ENCODE data around the gene ADPRH.

ADPRH gene

DNA sequence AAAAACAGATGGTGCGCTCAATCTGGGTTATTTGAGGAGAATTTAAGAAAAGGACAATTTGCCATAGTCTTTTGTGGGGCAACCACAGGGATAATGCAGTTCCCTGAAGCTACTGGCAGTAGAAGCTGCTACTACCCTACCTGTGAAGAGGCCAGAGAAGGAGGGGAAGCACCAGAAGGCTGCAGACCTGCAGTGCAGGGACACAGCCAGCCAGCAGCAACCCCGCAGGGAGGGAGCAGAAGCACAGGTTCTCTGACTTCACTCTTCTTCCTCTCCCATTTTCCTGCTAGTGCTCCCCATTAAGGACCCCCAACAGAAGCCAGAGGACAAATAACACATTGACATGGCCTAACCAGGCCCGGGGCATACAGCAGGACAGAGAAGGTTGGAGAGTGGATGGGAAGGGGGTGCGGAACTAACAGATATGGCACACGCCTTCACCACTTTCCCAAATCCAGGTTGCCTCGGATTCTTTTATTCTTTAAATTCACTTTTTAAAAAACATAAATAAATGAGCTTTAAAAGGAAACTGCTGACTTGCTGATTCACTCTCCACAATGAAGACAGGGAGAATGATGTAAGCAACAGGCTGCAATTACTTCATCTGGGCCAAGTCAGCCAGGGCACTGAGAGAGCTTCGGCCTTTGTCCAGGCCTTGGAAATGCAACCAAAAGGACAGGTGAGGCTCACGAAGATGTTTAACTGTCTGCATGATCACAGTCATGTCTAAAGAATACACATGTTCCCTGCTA lies 51.0 kb downstream of the ADPRH start:
- DNase-seq, result no peak

DNA sequence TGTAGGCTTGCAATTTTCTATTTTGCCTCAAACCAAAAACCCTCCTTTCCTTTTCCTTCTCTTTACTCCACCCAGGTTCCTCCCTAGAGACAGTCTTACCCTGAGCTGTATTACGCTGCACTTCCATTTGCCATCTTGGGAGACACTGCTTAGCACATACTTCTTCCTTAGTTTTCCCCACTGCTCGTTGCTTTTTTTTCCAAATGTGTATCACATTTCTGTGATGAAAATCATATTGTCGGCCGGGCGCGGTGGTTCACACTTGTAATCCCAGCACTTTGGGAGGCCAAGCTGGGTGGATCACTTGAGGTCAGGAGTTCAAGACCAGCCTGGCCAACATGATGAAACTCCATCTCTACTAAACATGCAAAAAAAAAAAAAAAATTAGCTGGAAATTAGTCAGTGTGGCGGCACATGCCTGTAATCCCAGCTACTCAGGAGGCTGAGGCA lies 51.6 kb downstream of the ADPRH start:
- DNase-seq, result no peak

DNA sequence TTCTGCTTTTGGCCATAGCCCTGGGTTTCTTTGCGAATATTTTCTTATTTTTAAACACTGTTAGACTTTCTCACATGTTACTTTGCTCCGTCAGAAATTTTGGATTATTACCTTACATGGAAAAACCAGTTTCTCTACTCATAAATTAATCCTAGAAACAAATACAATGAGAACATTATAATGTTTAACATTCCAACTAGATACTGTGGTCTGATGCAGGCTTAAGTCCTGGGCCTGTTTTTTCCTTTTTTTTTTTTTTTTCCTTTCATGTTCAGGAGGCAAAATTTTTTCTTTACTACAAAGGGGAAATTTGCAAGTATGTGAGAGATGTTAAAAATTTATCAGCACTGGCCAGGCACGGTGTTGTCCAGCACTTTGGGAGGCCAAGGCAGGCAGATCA lies 52.2 kb downstream of the ADPRH start:
- DNase-seq, result no peak

GRCh38 chr3:119632216-119632615 lies 52.9 kb downstream of the ADPRH start:
- no peak for DNase-seq

- DNase-seq, result no peak
These were observed 53.5 kb downstream of the ADPRH start for GRCh38 chr3:119632829-119633228.

DNA sequence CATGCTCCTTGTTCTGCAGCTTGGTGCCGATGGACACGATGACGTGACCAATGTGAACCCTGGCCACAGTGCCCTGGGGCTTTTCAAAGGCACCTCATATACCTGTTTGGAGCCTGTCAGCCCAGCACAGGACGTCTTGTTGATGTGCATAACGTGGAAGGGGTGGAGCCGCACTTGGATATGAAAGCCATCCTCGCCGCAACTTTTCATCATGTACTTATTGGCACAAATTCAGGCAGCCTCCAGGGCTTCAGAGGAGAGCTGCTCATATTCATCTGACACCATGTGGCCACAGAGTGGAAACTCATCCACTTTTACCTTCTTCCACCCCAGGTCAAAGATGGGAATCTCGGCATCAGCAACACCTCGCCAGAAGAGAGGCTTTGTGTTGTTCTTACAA lies 56.4 kb downstream of the ADPRH start:
- no peak for DNase-seq

DNA sequence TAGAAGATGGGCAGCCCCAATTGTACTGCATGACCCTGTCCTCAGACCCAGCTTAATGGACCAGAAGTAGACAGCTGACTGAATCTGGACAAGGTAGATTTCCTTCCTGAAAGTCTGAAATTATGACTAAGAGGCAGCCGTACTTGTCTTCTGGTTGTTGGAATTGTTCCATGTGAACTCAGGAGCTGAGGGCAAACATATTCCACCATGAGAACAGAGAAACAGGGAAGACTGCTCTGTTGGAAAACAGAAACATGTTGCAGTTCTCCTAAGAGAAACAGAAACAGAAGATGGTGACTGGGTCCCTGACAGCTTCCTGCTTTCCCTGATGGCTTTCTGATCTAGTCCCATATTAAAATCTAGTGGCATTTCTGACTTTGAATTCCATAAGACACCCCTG lies 57.0 kb downstream of the ADPRH start:
- DNase-seq, result no peak

GRCh38 chr3:119636891-119637611 lies 57.8 kb downstream of the ADPRH start:
- no peak for DNase-seq

- DNase-seq, result no peak
These were observed 58.6 kb downstream of the ADPRH start for GRCh38 chr3:119637679-119638477.

Measured in right kidney (tissue), 1 donor.